ENCODE results near the gene ANLN. TPM values are rescaled to one million over a fixed set of nuclear protein-coding genes. Genes with fewer than 3 reads are reported as not detected.

The ANLN gene
- total RNA-seq, 4 donors from 2014 or later: 0.26 to 43.8 (median 2.9) TPM

GRCh38 chr7:36358589-36358988, 31.1 kb upstream of the ANLN start:
- no peaks in the 10 kb centered on the region for H3K9me3 ChIP-seq
- no peaks in the 10 kb centered on the region for H3K4me1 ChIP-seq
- no peaks in the 10 kb centered on the region for H3K27me3 ChIP-seq
- no peak overlapping the region for H3K4me3 ChIP-seq
- H3K36me3 ChIP-seq: no peaks in the 10 kb centered on the region
- TF ChIP-seq CTCF (IDR thresholded peaks at IDR 0.05) (no peak), POLR2A (IDR thresholded peaks at IDR 0.05) (no peak)
- H3K27ac ChIP-seq: no peak overlapping the region
- DNase-seq: no peak
- intact Hi-C loops (cut with DNase I; ENCODE audit: low total_unique reads): no loop called here

GRCh38 chr7:36360244-36360643, 29.4 kb upstream of the ANLN start:
- no peak for DNase-seq
- no peaks in the 10 kb centered on the region for H3K27me3 ChIP-seq
- H3K36me3 ChIP-seq: no peaks in the 10 kb centered on the region
- intact Hi-C loops (cut with DNase I; ENCODE audit: low total_unique reads): no loop called here
- TF ChIP-seq CTCF (IDR thresholded peaks at IDR 0.05) (no peak), POLR2A (IDR thresholded peaks at IDR 0.05) (no peak)
- no peaks in the 10 kb centered on the region for H3K4me1 ChIP-seq
- no peaks in the 10 kb centered on the region for H3K9me3 ChIP-seq
- no peak overlapping the region for H3K4me3 ChIP-seq
- no peak overlapping the region for H3K27ac ChIP-seq

- H3K27ac ChIP-seq: no peak overlapping the region
- no peaks in the 10 kb centered on the region for H3K4me1 ChIP-seq
- no peak for TF ChIP-seq CTCF (IDR thresholded peaks at IDR 0.05)
- TF ChIP-seq POLR2A (IDR thresholded peaks at IDR 0.05): no peak
- no peaks in the 10 kb centered on the region for H3K36me3 ChIP-seq
- H3K9me3 ChIP-seq: no peaks in the 10 kb centered on the region
- DNase-seq: no peak
- intact Hi-C loops (cut with DNase I; ENCODE audit: low total_unique reads): no loop called here
- no peaks in the 10 kb centered on the region for H3K27me3 ChIP-seq
- H3K4me3 ChIP-seq: no peak overlapping the region
Measured at GRCh38 chr7:36361227-36361626, 28.4 kb upstream of the ANLN start.

GRCh38 chr7:36363515-36363914, 26.1 kb upstream of the ANLN start:
- no peaks in the 10 kb centered on the region for H3K4me1 ChIP-seq
- H3K36me3 ChIP-seq: no peaks in the 10 kb centered on the region
- H3K27ac ChIP-seq: no peak overlapping the region
- intact Hi-C loops (cut with DNase I; ENCODE audit: low total_unique reads): no loop called here
- no peak for DNase-seq
- no peaks in the 10 kb centered on the region for H3K9me3 ChIP-seq
- H3K27me3 ChIP-seq: no peaks in the 10 kb centered on the region
- no peak overlapping the region for H3K4me3 ChIP-seq
- TF ChIP-seq CTCF (IDR thresholded peaks at IDR 0.05) (no peak), POLR2A (IDR thresholded peaks at IDR 0.05) (no peak)

GRCh38 chr7:36366005-36366717, 23.5 kb upstream of the ANLN start:
- no peak for DNase-seq
- intact Hi-C loops (cut with DNase I; ENCODE audit: low total_unique reads): no loop called here

More at GRCh38 chr7:36366005-36366717, 23.5 kb upstream of the ANLN start:
- Histone ChIP-seq H3K9me3 (no peaks in the 10 kb centered on the region), H3K4me3 (peak overlapping the region; percentile 34 to 79), H3K27me3 (no peaks in the 10 kb centered on the region), H3K36me3 (no peaks in the 10 kb centered on the region), H3K27ac (peak overlapping the region; percentile 35 to 78), H3K4me1 (no peaks in the 10 kb centered on the region)
- TF ChIP-seq CTCF (IDR thresholded peaks at IDR 0.05) (no peak), POLR2A (IDR thresholded peaks at IDR 0.05) (no peak)
